A549 treated with CORT108297 at 1 μM for 4 hours (cell line): ENCODE data around the gene ROBO1. TPM values are rescaled to one million over a fixed set of nuclear protein-coding genes. Genes with fewer than 3 reads are reported as not detected.

Experiments
- total RNA-seq: library from RNA; stranded (reverse); fragments of 200-300 nt; extraction: Qiagen RNA extraction; gene quantifications from 5 replicates; pipeline ENCODE4 v1.2.3, GENCODE V29; 2022

ROBO1 gene
- 9.1 to 16.4 TPM (median 13.2 TPM) in 5 replicates for total RNA-seq

DNA sequence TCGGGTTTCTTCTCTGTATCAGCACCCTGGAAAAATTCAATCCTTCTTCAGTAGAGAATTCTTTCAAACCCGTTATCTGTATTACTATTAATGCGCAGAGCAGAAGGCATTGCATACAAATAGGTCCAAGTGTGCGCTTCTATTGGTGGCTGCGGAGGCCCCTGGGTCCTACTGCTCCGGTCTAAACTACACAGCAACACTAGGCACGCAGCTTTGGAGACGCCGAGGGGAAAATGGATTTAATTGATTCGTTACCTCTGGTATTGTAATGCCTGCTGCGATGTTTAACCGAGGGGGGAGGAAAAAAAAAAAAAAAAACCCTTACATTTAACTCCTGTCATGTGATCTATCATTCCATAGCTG is at the start of gene ROBO1:
ROBO1 (minus strand) TSS at position 94 of the 363 bp plus-strand sequence.

